ENCODE data around the gene CLCN2. TPM values are rescaled to one million over a fixed set of nuclear protein-coding genes. Genes with fewer than 3 reads are reported as not detected.
"Not testable (repeated sequence)": the region's sequence is repeated elsewhere in the genome, so short reads cannot be mapped to it uniquely, and the experiment has no call there.

The CLCN2 gene
- total and polyA plus RNA-seq, 12 donors = 7.5 to 27.8 (median 14.9) TPM

DNA sequence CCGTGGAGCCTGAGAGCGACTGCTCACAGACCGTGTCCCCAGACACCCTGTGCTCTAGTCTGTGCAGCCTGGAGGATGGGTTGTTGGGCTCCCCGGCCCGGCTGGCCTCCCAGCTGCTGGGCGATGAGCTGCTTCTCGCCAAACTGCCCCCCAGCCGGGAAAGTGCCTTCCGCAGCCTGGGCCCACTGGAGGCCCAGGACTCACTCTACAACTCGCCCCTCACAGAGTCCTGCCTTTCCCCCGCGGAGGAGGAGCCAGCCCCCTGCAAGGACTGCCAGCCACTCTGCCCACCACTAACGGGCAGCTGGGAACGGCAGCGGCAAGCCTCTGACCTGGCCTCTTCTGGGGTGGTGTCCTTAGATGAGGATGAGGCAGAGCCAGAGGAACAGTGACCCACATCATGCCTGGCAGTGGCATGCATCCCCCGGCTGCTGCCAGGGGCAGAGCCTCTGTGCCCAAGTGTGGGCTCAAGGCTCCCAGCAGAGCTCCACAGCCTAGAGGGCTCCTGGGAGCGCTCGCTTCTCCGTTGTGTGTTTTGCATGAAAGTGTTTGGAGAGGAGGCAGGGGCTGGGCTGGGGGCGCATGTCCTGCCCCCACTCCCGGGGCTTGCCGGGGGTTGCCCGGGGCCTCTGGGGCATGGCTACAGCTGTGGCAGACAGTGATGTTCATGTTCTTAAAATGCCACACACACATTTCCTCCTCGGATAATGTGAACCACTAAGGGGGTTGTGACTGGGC is 16.7 kb downstream of the CLCN2 start:
- intact Hi-C loops (cut with DNase I) = loop anchor here in 1 of 2 donors (5.0 kb wide), 1 partner anchor 37 kb away; no protein-coding TSS in a partner anchor
- Histone ChIP-seq H3K27ac (peak overlapping the region in 4 of 5 donors; percentile 6 to 84 (median 59)), H3K27me3 (no peaks in the 10 kb centered on the region), H3K4me3 (no peak overlapping the region), H3K36me3 (replicated peaks in 1 of 2) (peaks cover 0 to 36% of the 10 kb centered on the region in 2 donors), H3K4me1 (replicated peaks in 1 of 2) (peaks cover 6 to 15% of the 10 kb centered on the region in 2 donors), H3K9me3 (replicated peaks in 1 of 3) (no peaks in the 10 kb centered on the region)
- 58 to 95% (median 71%) methylated on average over 8 to 24 of the region's 24 CpGs for WGBS, 4 donors
- TF ChIP-seq, protein P1, sequence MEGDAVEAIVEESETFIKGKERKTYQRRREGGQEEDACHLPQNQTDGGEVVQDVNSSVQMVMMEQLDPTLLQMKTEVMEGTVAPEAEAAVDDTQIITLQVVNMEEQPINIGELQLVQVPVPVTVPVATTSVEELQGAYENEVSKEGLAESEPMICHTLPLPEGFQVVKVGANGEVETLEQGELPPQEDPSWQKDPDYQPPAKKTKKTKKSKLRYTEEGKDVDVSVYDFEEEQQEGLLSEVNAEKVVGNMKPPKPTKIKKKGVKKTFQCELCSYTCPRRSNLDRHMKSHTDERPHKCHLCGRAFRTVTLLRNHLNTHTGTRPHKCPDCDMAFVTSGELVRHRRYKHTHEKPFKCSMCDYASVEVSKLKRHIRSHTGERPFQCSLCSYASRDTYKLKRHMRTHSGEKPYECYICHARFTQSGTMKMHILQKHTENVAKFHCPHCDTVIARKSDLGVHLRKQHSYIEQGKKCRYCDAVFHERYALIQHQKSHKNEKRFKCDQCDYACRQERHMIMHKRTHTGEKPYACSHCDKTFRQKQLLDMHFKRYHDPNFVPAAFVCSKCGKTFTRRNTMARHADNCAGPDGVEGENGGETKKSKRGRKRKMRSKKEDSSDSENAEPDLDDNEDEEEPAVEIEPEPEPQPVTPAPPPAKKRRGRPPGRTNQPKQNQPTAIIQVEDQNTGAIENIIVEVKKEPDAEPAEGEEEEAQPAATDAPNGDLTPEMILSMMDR (IDR thresholded peaks at IDR 0.05) = no peak
- no peak for TF ChIP-seq POLR2A (IDR thresholded peaks at IDR 0.05)
- no peak for DNase-seq

DNA sequence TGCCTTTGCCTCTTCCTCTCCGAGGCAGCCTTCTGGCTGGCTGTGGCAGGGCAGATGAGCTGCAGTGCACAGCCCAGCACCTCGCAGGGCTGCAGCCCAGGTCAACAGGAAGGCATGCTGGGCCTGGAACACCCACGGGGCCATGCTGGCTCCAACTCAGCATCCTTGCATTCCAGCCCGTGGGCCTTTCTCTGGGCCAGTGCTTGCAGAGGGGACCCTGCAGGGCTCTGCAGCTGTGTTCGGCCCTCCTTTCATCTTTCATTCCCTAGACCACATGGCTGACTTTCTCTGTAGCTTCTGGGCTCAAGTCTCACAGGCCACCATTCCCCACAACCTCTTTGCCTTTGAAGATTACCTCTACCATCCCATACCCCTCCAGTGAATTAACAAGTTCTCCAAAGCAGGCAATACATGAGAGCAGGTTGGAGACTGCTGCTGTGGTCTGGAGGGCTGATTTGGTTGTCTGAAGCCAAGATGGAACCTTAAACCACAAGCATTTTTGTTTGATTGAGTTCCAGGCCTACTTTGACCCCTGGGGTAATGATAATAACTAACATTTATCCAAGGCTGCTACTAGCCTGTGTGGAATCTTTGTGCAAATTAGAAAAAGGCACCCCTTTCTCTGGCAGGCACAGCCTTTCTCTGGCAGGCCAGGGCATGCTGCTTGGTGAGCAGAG is 18.1 kb downstream of the CLCN2 start:
- Histone ChIP-seq H3K27me3 (no peaks in the 10 kb centered on the region), H3K27ac (no peak overlapping the region), H3K9me3 (replicated peaks in 1 of 3) (no peaks in the 10 kb centered on the region), H3K4me1 (replicated peaks in 1 of 2) (peaks cover 6 to 15% of the 10 kb centered on the region in 2 donors), H3K4me3 (no peak overlapping the region), H3K36me3 (replicated peaks in 1 of 2) (peaks cover 0 to 36% of the 10 kb centered on the region in 2 donors)
- no peak for DNase-seq
- TF ChIP-seq POLR2A (IDR thresholded peaks at IDR 0.05) = no peak
- TF ChIP-seq, protein P1 (IDR thresholded peaks at IDR 0.05) = no peak
- WGBS, 4 donors = 69 to 75% (median 71%) methylated on average over 4 to 5 of the region's 5 CpGs
- intact Hi-C loops (cut with DNase I) = loop anchor here in 1 of 2 donors (5.0 kb wide), 1 partner anchor 36 kb away; no protein-coding TSS in a partner anchor

DNA sequence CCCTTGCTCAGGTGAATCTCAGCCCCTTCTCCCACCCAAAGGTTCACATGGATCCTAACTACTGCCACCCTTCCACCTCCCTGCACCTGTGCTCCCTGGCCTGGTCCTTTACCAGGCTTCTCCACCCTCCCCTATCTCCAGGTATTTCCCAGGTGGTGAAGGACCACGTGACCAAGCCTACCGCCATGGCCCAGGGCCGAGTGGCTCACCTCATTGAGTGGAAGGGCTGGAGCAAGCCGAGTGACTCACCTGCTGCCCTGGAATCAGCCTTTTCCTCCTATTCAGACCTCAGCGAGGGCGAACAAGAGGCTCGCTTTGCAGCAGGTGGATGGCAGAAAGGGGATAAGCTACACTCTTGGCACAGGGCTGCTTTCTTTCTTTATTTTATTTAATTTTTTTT is 19.5 kb downstream of the CLCN2 start:
- TF ChIP-seq, protein P1 (IDR thresholded peaks at IDR 0.05) = no peak
- no peak for TF ChIP-seq POLR2A (IDR thresholded peaks at IDR 0.05)
- intact Hi-C loops (cut with DNase I) = loop anchor here in 1 of 2 donors (5.0 kb wide), 1 partner anchor 35 kb away; no protein-coding TSS in a partner anchor
- H3K36me3 ChIP-seq (replicated peaks in 1 of 2) = peaks cover 0 to 36% of the 10 kb centered on the region in 2 donors
- no peaks in the 10 kb centered on the region for H3K9me3 ChIP-seq (replicated peaks in 1 of 3)
- 72 to 86% (median 78%) methylated on average over 7 of the region's 7 CpGs for WGBS, 4 donors
- DNase-seq = no peak
- no peak overlapping the region for H3K27ac ChIP-seq
- H3K4me3 ChIP-seq = no peak overlapping the region
- peaks cover 12 to 29% of the 10 kb centered on the region in 2 donors for H3K4me1 ChIP-seq (replicated peaks in 1 of 2)
- no peaks in the 10 kb centered on the region for H3K27me3 ChIP-seq

DNA sequence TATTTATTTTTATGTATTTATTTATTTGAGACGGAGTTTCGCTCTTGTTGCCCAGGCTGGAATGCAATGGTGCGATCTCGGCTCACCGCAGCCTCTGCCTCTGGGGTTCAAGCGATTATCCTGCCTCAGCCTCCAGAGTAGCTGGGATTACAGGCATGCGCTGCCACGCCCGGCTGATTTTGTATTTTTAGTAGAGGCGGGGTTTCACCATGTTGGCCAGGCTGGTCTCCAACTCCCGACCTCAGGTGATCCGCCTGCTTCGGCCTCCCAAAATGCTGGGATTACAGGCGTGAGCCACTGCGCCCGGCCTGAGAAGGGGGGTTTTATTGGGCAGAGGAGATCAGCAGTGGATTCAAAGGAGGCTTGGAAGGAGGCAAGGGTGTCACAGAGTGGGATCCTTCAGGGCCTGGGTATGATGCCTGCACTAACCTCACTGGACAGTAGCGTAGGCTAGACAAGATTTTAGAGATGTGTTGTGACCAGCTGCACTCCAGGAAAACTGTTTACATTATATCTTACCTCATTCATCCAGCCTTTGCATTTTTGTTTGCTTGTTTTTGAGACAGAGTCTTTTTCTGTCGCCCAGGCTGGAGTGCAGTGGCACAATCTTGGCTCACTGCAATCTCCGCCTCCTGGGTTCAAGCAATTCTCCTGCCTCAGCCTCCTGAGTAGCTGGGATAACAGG is 21.8 kb downstream of the CLCN2 start:
- Histone ChIP-seq H3K36me3 (replicated peaks in 1 of 2) (peaks cover 0 to 40% of the 10 kb centered on the region in 2 donors), H3K27ac (peak overlapping the region in 1 of 5 donors; percentile 97), H3K4me1 (replicated peaks in 1 of 2) (peaks cover 13 to 32% of the 10 kb centered on the region in 2 donors)
- DNase-seq; H3K4me3 ChIP-seq; H3K27me3 ChIP-seq; H3K9me3 ChIP-seq (replicated peaks in 1 of 3): not testable (repeated sequence)
- WGBS, 4 donors = 88 to 95% (median 93%) methylated on average over 16 to 19 of the region's 19 CpGs
- intact Hi-C loops (cut with DNase I) = loop anchor here in 1 of 2 donors (5.0 kb wide), 1 partner anchor 32 kb away; no protein-coding TSS in a partner anchor

Data from adrenal gland (tissue), 12 donors.